Mononuclear cell (primary cell): ENCODE measurements around the gene MYL7. TPM values are rescaled to one million over a fixed set of nuclear protein-coding genes. Genes with fewer than 3 reads are reported as not detected.

ENCODE experiments used
- H3K27me3 ChIP-seq: 2 replicates; pipeline ENCODE4 v1.6.0; 2011; ENCODE audit warnings: low read length, control low read depth; ENCODE audit not compliant: insufficient read depth
- H3K4me1 ChIP-seq: 2 replicates; pipeline ENCODE4 v1.5.1; 2011; ENCODE audit warnings: mild to moderate bottlenecking, low read length, control low read depth; ENCODE audit not compliant: insufficient read depth
- H3K4me3 ChIP-seq: 2 replicates; pipeline ENCODE4 v1.5.1; 2011; ENCODE audit warnings: mild to moderate bottlenecking, low read length, moderate library complexity
- H3K9me3 ChIP-seq: 2 replicates; pipeline ENCODE4 v1.5.1; 2011; ENCODE audit warnings: low read depth, mild to moderate bottlenecking, control low read depth, low read length
- total RNA-seq: library from RNA; depleted of rRNA; stranded (reverse); fragments of >200 nt; gene quantifications from one replicate; pipeline ENCODE4 v1.2.3, GENCODE V29; 2012

MYL7 gene
- total RNA-seq, 1 donor, result not detected

GRCh38 chr7:44099669-44100068, 41.5 kb downstream of the MYL7 start:
- no peaks in the 10 kb centered on the region for H3K9me3 ChIP-seq
- H3K4me3 ChIP-seq, result no peak overlapping the region

GRCh38 chr7:44098092-44099068, 42.8 kb downstream of the MYL7 start:
- peaks cover 12% of the 10 kb centered on the region for H3K4me1 ChIP-seq
- peaks cover 3% of the 10 kb centered on the region for H3K27me3 ChIP-seq
- H3K4me3 ChIP-seq, result no peak overlapping the region
- no peaks in the 10 kb centered on the region for H3K9me3 ChIP-seq

More at GRCh38 chr7:44099669-44100068, 41.5 kb downstream of the MYL7 start:
- Histone ChIP-seq H3K27me3 (peaks cover 6% of the 10 kb centered on the region), H3K4me1 (peaks cover 12% of the 10 kb centered on the region)

DNA sequence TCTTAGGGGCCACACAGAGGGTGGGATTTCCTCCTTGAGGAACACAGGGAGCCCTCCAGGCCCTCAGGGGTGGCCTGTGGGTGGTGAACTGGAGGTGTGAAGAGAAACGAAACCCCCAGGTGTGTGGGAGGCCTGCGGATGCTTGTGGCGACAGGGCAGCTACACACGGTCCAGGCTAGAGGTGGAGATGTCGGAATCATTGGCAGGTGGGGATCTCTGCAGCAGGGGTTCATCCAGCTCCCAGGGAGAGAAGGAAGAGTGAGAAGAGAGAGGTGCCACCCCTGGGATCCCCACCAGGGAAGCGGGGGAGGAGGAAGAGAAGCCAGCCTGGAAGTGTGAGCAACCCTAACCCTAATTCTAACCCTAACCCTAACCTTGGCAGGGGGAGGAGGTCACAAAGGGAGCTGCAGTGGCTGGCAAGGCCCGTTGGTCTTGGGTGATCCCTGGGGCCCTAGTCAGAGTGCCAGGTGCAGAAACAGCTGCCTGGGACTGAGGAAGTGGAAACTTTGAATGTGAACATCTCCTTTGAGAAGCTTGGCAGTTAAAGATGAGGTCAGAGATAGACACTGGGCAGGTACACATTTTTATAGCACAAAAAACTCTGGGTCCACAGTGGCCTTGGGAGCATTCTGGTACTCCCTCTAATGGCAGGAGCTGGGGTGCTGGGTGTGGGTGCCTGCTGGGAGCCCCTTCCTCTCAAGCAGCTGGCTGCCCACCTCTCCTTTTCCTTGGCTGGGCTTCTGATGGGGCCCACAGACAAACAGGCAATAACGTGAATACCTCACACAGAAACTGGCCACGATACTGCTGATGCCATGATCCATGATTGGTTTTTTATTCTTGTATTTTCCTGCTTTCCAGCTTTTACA, 43.8 kb downstream of the MYL7 start:
- Histone ChIP-seq H3K4me3 (no peak overlapping the region), H3K4me1 (peaks cover 12% of the 10 kb centered on the region), H3K9me3 (no peaks in the 10 kb centered on the region), H3K27me3 (no peaks in the 10 kb centered on the region)

GRCh38 chr7:44096326-44096881, 44.7 kb downstream of the MYL7 start:
- Histone ChIP-seq H3K4me1 (peaks cover 12% of the 10 kb centered on the region), H3K27me3 (no peaks in the 10 kb centered on the region), H3K9me3 (no peaks in the 10 kb centered on the region), H3K4me3 (no peak overlapping the region)

DNA sequence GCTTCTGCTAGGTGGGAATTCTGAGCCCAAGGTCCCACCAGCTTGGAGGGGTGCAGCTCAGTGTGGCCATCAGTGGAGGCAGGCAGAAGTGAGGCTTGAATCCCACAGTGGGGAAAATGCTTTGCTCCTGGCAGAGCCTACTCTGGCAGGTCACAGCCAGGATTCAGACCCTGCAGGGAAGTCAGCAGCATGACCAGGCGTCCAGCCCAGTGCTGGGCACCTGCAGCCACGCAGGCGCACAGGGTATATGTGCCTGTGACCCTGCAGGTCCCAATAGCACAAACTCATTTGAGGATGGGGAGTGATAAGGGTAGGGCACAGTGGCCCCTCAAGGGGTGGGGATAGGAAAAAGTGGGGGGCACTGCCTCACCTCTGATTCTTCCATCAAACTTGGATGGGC, 45.4 kb downstream of the MYL7 start:
- Histone ChIP-seq H3K4me1 (peaks cover 6% of the 10 kb centered on the region), H3K4me3 (no peak overlapping the region), H3K9me3 (no peaks in the 10 kb centered on the region), H3K27me3 (no peaks in the 10 kb centered on the region)

DNA sequence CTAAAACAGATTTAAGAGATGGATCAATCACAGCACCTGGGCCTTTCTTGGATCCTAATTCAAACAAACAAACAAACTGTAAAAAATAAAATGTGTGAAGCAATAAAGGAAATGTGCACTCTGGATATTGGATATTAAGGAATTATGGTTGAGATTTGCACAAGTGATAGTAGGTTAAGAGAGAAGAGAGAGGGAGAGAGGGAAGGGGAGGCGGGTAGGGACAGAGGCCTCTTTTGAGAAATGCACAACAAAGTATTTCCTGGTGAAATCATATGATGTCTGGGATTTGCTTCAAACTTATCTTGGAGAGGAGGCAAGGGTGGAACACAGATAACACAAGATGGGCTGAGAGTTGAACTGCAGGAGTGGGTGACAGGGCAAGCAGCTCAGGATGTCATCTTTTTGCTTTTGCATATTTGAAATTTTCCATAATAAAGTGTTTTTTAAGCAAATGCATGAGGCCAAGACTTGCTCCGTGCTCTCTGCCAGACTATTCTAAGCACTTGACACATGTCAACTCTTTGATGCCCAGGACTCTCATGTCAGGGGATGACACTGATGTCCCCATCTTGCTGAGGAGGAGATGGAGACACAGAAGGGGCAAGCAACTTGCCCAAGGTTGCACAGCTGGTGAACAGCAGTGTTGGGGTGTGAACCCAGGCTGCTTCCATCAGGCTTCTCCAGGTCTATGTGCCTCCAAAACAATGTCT, 46.1 kb downstream of the MYL7 start:
- peaks cover 6% of the 10 kb centered on the region for H3K4me1 ChIP-seq
- H3K9me3 ChIP-seq, result no peaks in the 10 kb centered on the region
- H3K4me3 ChIP-seq, result no peak overlapping the region
- no peaks in the 10 kb centered on the region for H3K27me3 ChIP-seq

- Histone ChIP-seq H3K4me3 (no peak overlapping the region), H3K4me1 (peaks cover 6% of the 10 kb centered on the region), H3K27me3 (no peaks in the 10 kb centered on the region)
Measured at GRCh38 chr7:44094365-44094764, 46.8 kb downstream of the MYL7 start.

GRCh38 chr7:44093102-44093641, 48.0 kb downstream of the MYL7 start:
- Histone ChIP-seq H3K4me1 (peaks cover 6% of the 10 kb centered on the region), H3K9me3 (no peaks in the 10 kb centered on the region), H3K4me3 (no peak overlapping the region), H3K27me3 (no peaks in the 10 kb centered on the region)

More at GRCh38 chr7:44094365-44094764, 46.8 kb downstream of the MYL7 start:
- no peaks in the 10 kb centered on the region for H3K9me3 ChIP-seq

Other genes with a start within 250 kb of the MYL7 start
- gene URGCP, start 234.7 kb downstream of the MYL7 start, total RNA-seq, result 19.2 TPM
- 6.3 TPM for gene UBE2D4, start 214.9 kb downstream of the MYL7 start, total RNA-seq
- under 0.01 TPM for gene SPDYE1, start 143.4 kb downstream of the MYL7 start, total RNA-seq
- 100 TPM for gene DBNL, start 96.6 kb downstream of the MYL7 start, total RNA-seq
- 0.63 TPM for gene PGAM2, start 75.8 kb downstream of the MYL7 start, total RNA-seq
- gene POLM, start 58.8 kb downstream of the MYL7 start, total RNA-seq, result 15.6 TPM
- gene AEBP1, start 37.0 kb downstream of the MYL7 start, total RNA-seq, result 5.4 TPM
- 14.9 TPM for gene POLD2, start 17.8 kb downstream of the MYL7 start, total RNA-seq
- 0.21 TPM for gene GCK, start 48.1 kb upstream of the MYL7 start, total RNA-seq
- gene YKT6, start 59.6 kb upstream of the MYL7 start, total RNA-seq, result 39.0 TPM
- not detected for gene CAMK2B, start 184.3 kb upstream of the MYL7 start, total RNA-seq